SK-N-SH treated with all-trans-retinoic acid at 6 μM for 48 hours (cell line): Measurements from ENCODE around the gene GNAT2.

Experiments used
- GLIS3 ChIP-seq: fragments of 250-450 bp; sonication (Bioruptor Pico); IDR thresholded peaks from 2 replicates; pipeline ENCODE4 v1.5.0; 2020; ENCODE audit warnings: mild to moderate bottlenecking, moderate library complexity
- ISL1 ChIP-seq: fragments of 250-450 bp; sonication (Bioruptor Pico); IDR thresholded peaks from 2 replicates; pipeline ENCODE4 v2.1.2; 2022; ENCODE audit warnings: mild to moderate bottlenecking, moderate library complexity
- PATZ1 ChIP-seq: fragments of 250-450 bp; sonication (Bioruptor Pico); IDR thresholded peaks from 2 replicates; pipeline ENCODE4 v1.8.0; 2020; ENCODE audit warnings: mild to moderate bottlenecking, moderate library complexity, borderline replicate concordance
- PPARA ChIP-seq: fragments of 250-450 bp; sonication (Bioruptor Pico); IDR thresholded peaks from 2 replicates; pipeline ENCODE4 v1.5.0; 2020; ENCODE audit warnings: mild to moderate bottlenecking, borderline replicate concordance
- TOX ChIP-seq: fragments of 250-450 bp; sonication (Bioruptor Pico); IDR thresholded peaks from 2 replicates; pipeline ENCODE4 v1.8.0; 2021; ENCODE audit warnings: mild to moderate bottlenecking, moderate library complexity, borderline replicate concordance
- ZC3H10 ChIP-seq: fragments of 250-450 bp; sonication (Bioruptor Pico); IDR thresholded peaks from 2 replicates; pipeline ENCODE4 v1.5.1; 2021; ENCODE audit warnings: mild to moderate bottlenecking, moderate library complexity
- ZFP3 ChIP-seq: fragments of 250-450 bp; sonication (Bioruptor Pico); IDR thresholded peaks from 2 replicates; pipeline ENCODE4 v1.5.0; 2020; ENCODE audit warnings: mild to moderate bottlenecking, moderate library complexity
- ZFP30 ChIP-seq: fragments of 450-650 bp; formaldehyde crosslinking; IDR thresholded peaks from 2 replicates; pipeline ENCODE4 v1.5.0; 2022; ENCODE audit warnings: mild to moderate bottlenecking, moderate library complexity
- ZNF70 ChIP-seq: fragments of 450-650 bp; formaldehyde crosslinking; IDR thresholded peaks from 2 replicates; pipeline ENCODE4 v1.5.0; 2020; ENCODE audit warnings: mild to moderate bottlenecking, moderate library complexity

- TF ChIP-seq PPARA (CRISPR knock-in tag) (no peak), PATZ1 (CRISPR knock-in tag) (no peak), ZFP3 (CRISPR knock-in tag) (no peak), ISL1 (CRISPR knock-in tag) (no peak), GLIS3 (CRISPR knock-in tag) (no peak), ZNF70 (no peak), TOX (CRISPR knock-in tag) (no peak), ZFP30 (CRISPR knock-in tag) (no peak), ZC3H10 (CRISPR knock-in tag) (no peak)
Observed at GRCh38 chr1:109668123-109668775, 48.8 kb upstream of the GNAT2 start.
